GM18867 (cell line): ENCODE measurements around the gene NFASC.
A peak's percentile ranks its signal among the peaks of the same experiment; 100 is the strongest.

Experiments used
- ATAC-seq: cut with Tn5 transposase; IDR thresholded peaks from one replicate; pipeline ENCODE4 v1.9.1; 2021; ENCODE audit warnings: mild to moderate bottlenecking, moderate library complexity; ENCODE audit not compliant: unreplicated experiment

The NFASC gene

GRCh38 chr1:204958317-204959307, 88.0 kb downstream of the NFASC start:
- no peak for ATAC-seq

DNA sequence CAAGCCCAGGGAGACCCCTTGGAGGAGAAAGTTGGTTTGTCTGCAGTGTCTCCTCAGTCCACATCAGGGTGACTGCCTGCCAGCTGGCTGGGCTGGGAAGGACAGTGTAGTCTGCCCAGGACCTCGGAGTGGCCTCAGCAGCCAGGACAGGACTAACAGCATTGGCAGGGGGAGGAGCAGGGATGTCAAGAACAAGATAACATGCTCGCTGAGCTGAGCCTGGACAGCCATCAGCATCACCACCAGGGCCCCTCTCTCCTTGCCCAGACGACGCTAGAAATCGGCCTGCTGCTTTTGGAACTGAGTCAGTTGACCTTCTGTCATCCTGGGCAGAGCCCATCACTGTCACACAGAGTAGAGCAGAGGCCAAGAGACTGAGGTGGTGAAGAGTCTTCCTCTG, 88.7 kb downstream of the NFASC start:
- ATAC-seq: no peak

GRCh38 chr1:204959836-204960235, 89.2 kb downstream of the NFASC start:
- no peak for ATAC-seq

GRCh38 chr1:204960306-204961125, 89.9 kb downstream of the NFASC start:
- ATAC-seq: no peak

DNA sequence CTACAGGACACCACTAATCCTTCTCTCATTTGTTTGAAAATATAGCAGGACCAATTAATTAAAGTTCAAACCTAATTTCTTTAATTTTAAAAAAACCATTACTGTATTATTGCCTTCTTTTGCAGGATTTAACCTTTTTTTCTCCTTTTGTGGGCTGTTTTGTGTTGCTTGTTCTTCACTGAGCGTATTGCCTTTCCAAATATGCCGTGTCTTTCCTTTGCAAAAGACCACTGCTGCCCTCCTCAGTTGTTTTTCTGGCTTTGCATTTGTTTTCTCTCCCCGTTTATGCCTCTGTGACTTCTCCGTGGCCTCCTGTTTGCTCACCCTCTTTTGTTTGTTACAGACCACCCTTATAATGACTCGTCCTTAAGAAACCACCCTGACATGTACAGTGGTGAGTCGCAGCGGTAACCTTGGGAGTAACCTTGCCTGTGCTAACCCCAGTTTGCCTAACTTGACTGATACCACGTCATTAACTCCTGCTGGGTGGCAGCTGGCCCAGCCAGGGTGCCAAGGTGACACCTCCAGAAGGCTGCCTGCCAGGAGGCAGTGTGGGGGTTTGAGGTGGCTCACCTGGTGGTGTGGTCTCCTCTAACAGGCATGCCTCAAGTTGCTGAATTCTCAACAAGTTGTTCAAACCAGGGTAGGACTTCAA, 91.2 kb downstream of the NFASC start:
- ATAC-seq: no peak

DNA sequence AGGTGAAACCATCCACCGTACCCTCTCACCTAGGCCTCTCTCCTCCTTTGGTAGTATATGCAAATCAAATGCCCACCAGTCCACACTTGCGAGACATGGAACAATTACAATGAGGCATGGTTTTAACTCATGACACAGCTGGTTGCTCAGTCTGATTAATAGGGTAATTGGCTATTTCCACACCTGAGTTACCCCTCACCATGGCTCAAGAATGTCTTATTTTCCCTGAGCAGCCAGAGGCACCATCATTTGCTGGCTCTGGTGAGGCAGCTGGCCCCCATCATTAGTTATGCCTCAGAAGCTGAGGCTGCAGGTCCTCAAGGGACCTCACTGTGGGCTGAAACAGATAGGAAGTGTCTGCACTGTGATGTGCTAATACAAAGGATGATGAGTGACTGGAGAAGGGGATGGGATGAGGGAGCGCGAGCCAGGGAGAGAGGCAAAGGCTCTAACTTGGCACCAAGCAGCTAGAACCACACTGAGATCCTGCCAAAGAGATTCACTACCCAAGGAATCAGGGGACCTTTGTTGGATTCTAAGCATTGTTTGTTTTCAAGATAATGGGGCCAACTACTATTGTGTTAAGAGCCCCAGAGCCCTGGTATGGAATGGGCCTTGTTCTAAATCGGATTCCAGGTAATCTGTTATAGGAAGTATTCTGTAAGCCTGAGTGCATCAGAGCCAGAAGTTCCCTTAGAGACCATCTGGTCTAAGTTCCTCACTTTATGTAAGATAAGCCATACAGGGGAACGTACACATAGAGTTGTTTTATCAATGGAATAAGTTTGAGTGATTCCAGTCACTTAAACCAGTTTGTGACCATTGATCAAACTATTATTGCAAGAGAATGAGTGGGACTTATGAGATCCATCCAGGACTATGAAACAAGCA, 92.3 kb downstream of the NFASC start:
- ATAC-seq: no peak

DNA sequence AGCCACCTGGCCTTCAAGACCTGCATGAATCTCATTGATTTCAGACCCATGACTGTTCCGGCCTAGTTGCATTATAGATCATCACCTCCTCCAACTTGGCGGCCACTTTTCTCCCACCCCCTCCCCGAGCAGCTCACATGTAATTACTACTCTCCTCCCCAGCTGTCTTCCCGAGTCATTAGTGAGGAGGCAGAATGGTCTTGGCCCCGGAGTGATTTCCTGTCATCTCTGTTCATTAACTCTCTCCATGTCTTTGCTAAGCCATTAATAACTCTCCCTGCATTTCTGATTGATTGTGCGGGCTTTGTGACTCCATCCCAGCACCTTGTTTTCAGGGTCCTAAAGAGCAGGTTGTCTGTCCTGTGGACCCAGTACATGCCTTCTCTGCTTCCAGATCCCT, 96.8 kb downstream of the NFASC start:
- ATAC-seq: no peak

- no peak for ATAC-seq
Observed at GRCh38 chr1:204968135-204968534, 97.5 kb downstream of the NFASC start.

DNA sequence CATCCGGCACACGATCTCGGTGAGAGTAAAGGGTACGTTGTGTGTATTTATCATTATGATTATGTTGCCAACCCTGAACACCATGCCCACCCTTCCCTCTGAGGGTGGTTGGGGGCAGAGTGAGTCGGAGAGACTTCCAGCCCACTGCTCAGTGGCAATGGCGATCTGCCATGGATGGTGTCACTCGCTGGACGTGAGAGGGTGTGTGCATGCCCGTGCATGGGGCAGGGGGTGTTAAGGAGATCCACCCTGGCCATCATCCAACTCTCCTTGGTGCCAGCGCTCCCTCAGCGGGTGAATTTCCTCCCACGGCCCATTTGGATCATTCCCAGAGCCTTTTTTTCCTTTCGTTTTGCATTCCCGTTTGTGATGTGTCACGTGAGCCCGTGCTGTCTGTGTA, 98.3 kb downstream of the NFASC start:
- ATAC-seq: no peak

DNA sequence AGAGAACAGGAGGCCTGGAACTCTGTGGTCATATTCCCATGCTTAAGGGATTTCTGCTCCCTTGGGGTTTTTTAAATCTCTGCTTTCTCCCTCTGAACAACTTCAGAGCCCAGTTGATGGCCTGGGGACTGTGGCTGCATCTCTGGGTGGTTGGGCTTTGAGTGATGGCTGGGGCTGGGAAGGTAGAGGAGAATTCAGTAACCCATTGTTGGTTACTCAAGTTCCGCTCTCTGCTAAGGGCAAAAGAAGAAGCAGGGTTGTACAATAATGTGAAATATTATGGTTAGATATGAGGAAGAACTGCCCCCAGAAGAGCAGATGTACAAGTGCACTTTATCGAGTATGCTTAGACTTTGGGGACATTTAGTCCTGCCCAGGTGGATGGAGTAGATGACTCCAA, 100.3 kb downstream of the NFASC start:
- no peak for ATAC-seq

DNA sequence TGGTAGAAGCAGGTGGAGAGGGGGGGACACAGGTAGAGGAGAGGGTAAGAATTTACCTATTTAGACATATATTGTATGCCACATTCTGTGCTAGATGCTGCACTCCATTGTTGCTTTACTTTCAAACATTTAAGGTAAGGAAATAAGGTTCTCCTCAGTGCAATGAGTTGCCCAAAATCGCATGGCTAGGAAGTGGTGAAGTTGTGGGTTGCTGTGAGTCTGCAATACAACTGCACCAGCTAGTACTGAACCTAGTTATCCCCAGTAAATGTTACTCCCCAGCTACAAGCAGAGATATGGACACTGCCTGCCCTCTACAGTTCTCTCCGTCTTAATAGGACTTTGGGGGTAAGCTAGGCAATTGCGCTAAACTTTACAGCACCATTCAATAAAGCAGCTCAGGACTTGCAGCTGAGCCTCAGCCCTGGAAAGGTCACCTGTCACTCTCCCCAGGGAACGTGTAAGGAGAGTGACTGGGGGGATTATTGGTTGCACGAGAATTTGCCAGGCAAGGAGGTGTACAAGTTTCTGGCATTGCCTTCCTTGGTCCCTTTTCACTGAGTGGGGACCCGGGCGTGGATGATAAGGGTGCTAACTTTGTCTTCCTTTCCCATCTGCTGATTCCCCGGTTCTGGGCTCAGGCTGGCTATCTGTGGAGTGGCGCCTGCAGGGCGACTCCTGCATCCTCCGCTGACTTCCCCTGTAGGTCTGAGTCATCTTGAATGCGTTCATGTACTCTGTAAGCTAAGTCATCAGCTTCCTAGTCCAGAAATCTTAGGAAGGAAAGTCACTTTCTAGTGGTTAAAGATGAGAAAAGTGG, 101.1 kb downstream of the NFASC start:
- ATAC-seq: no peak

GRCh38 chr1:204972426-204972825, 101.8 kb downstream of the NFASC start:
- ATAC-seq: no peak

DNA sequence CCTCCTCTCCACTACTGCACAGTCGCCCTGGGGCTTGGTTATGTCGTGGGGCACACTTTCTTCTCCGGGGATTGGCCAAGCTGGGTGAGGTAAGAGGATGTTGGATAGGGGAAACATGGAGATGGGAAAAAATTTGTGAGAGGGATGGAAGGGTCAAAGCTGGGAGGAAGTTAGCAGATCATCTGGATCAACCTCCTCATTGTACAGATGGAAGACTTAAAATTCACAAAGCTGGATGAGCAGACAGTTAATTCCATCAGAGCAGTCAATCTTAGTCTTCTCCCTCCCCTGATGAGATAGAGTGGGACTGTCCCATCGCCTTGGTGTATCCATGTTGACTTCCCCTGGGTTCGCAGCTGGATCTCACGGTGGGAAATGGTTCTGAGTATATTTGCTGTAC, 102.8 kb downstream of the NFASC start:
- ATAC-seq: no peak

- no peak for ATAC-seq
Observed at GRCh38 chr1:204974327-204974726, 103.7 kb downstream of the NFASC start.

DNA sequence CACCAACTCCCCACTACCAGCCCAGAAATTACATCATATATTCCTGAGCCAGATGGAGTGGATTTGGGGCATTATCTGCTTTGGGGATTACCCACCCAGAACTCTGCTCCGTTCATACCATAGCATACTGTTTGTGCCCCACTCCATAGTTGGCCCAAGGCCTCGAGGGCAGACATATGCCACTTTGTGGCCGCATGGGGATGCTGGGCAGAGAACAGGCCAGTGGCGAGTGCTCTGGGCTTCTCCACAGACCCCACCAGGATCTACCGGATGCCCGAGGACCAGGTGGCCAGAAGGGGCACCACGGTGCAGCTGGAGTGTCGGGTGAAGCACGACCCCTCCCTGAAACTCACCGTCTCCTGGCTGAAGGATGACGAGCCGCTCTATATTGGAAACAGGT, 104.4 kb downstream of the NFASC start:
- ATAC-seq: no peak

- ATAC-seq: peak; percentile 58
Observed at GRCh38 chr1:204975568-204976235, 105.0 kb downstream of the NFASC start.

GRCh38 chr1:204976646-204977045, 106.0 kb downstream of the NFASC start:
- no peak for ATAC-seq

- ATAC-seq: no peak
Observed at GRCh38 chr1:204977318-204977717, 106.7 kb downstream of the NFASC start.

GRCh38 chr1:204978782-204979181, 108.1 kb downstream of the NFASC start:
- ATAC-seq: no peak
